HEK293T (cell line): ENCODE results near the gene DHRS4.
"Not testable (repeated sequence)": the region's sequence is repeated elsewhere in the genome, so short reads cannot be mapped to it uniquely, and the experiment has no call there.

ENCODE experiments used
- CTCF ChIA-PET: fragments of 350-600 bp; formaldehyde crosslinking; extraction: SDS; loops from one replicate; lab custom pipeline; 2021; ENCODE audit warnings: antibody characterized with exemption, inconsistent platforms; lab: Yijun Ruan, JAX
- POLR2A ChIA-PET: fragments of 350-600 bp; formaldehyde crosslinking; extraction: SDS; loops from one replicate; lab custom pipeline; 2020; ENCODE audit warnings: antibody characterized with exemption, inconsistent platforms; lab: Yijun Ruan, JAX
- DNase-seq: peaks from one replicate; pipeline ENCODE4 v3.0.0; 2012; ENCODE audit warnings: mixed read lengths; ENCODE audit errors: extremely low spot score
- ARNT ChIP-seq: fragments of 450-650 bp; IDR thresholded peaks from 2 replicates; pipeline ENCODE4 v1.6.1; 2017; ENCODE audit warnings: mild to moderate bottlenecking
- BHLHE40 ChIP-seq: fragments of 450-650 bp; IDR thresholded peaks from 2 replicates; pipeline ENCODE4 v1.6.1; 2016; ENCODE audit warnings: mild to moderate bottlenecking, moderate library complexity, borderline replicate concordance
- CTBP1 ChIP-seq: fragments of 450-650 bp; IDR thresholded peaks from 2 replicates; pipeline ENCODE4 v1.6.1; 2016; ENCODE audit warnings: borderline replicate concordance
- ELF4 ChIP-seq: fragments of 450-650 bp; IDR thresholded peaks from 2 replicates; pipeline ENCODE4 v1.6.1; 2017; ENCODE audit warnings: antibody characterized with exemption
- FOXA1 ChIP-seq: fragments of 450-650 bp; IDR thresholded peaks from 2 replicates; pipeline ENCODE4 v1.6.1; 2016; ENCODE audit warnings: mild to moderate bottlenecking
- FOXK2 ChIP-seq: fragments of 450-650 bp; IDR thresholded peaks from 2 replicates; pipeline ENCODE4 v1.6.1; 2016; ENCODE audit warnings: mild to moderate bottlenecking
- FOXM1 ChIP-seq: fragments of 450-650 bp; IDR thresholded peaks from 2 replicates; pipeline ENCODE4 v1.6.1; 2017; ENCODE audit warnings: mild to moderate bottlenecking, borderline replicate concordance
- HDGF ChIP-seq: fragments of 450-650 bp; IDR thresholded peaks from 2 replicates; pipeline ENCODE4 v1.6.1; 2017; ENCODE audit warnings: antibody characterized with exemption, borderline replicate concordance
- L3MBTL2 ChIP-seq: fragments of 450-650 bp; conservative IDR thresholded peaks from 2 replicates; pipeline ENCODE4 v1.6.1; 2016; ENCODE audit warnings: mild to moderate bottlenecking
- LEF1 ChIP-seq: fragments of 450-650 bp; IDR thresholded peaks from 2 replicates; pipeline ENCODE4 v1.6.1; 2017; ENCODE audit warnings: mild to moderate bottlenecking, borderline replicate concordance
- NFRKB ChIP-seq: fragments of 450-650 bp; IDR thresholded peaks from 2 replicates; pipeline ENCODE4 v1.6.1; 2016; ENCODE audit warnings: mild to moderate bottlenecking, moderate library complexity
- SP1 ChIP-seq: fragments of 450-650 bp; IDR thresholded peaks from 2 replicates; pipeline ENCODE4 v1.6.1; 2017
- SUZ12 ChIP-seq: fragments of 450-650 bp; IDR thresholded peaks from 2 replicates; pipeline ENCODE4 v1.6.1; 2016; ENCODE audit warnings: mild to moderate bottlenecking
- TARDBP ChIP-seq: fragments of 450-650 bp; IDR thresholded peaks from 2 replicates; pipeline ENCODE4 v1.6.1; 2016
- ZNF384 ChIP-seq: fragments of 450-650 bp; IDR thresholded peaks from 2 replicates; pipeline ENCODE4 v1.6.1; 2016
- TF ChIP-seq, protein P1 (sequence below): fragments of 450-650 bp; IDR thresholded peaks from 2 replicates; pipeline ENCODE4 v1.6.1; 2016

DHRS4 gene

DNA sequence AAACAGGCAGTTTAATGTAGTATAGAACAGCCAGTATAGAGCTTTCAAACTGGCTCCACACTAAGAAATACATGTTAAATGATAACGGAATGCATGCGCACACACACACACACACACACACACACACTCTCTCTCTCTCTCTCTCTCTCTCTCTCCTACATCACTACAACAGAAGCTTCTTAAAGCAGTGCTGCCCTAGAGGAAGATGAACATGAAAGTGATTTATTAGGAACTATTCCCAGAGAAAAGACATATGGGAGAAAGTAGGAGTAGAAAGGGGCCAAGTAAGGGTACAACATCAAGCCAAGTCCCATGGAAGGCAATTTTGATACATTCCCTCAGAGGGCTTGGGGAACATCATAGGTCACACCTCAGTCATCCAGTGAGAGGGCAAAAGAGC, 16.4 kb upstream of the DHRS4 start:
- no peak for DNase-seq
- ChIA-PET POLR2A (interaction anchor here (0.7 kb wide), 1 partner anchor 355 kb away, joined by 3 read pairs; no protein-coding TSS in a partner anchor), CTCF (no interaction called here)
- TF ChIP-seq ELF4 = no peak
- TF ChIP-seq BHLHE40 = no peak
- no peak for TF ChIP-seq TARDBP
- TF ChIP-seq ZNF384 = no peak
- no peak for TF ChIP-seq CTBP1
- no peak for TF ChIP-seq SUZ12
- no peak for TF ChIP-seq L3MBTL2
- no peak for TF ChIP-seq NFRKB
- TF ChIP-seq FOXM1 = no peak
- TF ChIP-seq HDGF = no peak
- TF ChIP-seq FOXA1 = no peak
- TF ChIP-seq FOXK2 = no peak
- TF ChIP-seq SP1 = no peak
- no peak for TF ChIP-seq LEF1
- TF ChIP-seq, protein P1, sequence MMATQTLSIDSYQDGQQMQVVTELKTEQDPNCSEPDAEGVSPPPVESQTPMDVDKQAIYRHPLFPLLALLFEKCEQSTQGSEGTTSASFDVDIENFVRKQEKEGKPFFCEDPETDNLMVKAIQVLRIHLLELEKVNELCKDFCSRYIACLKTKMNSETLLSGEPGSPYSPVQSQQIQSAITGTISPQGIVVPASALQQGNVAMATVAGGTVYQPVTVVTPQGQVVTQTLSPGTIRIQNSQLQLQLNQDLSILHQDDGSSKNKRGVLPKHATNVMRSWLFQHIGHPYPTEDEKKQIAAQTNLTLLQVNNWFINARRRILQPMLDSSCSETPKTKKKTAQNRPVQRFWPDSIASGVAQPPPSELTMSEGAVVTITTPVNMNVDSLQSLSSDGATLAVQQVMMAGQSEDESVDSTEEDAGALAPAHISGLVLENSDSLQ = no peak
- no peak for TF ChIP-seq ARNT

DNA sequence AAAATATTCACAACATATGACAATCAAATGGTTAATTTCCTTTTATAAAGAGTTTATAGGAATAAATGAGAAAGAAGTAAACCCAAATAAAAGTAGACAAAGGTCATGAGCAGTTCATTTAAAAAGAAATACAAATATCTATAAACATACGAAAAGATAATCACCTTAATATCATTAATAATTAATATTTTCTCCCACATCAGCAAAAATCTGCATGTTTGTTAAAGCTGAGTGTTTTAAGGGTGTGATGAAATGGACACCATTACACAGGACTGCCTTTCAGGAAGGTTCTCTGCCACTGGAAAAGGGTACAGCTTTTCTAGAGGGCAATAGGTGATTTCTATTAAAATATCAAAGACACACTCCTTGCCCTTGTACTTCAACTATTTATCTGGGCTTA, 14.7 kb upstream of the DHRS4 start:
- TF ChIP-seq SP1 (no peak), CTBP1 (no peak), BHLHE40 (no peak), TARDBP (no peak), HDGF (no peak), FOXM1 (no peak), FOXK2 (no peak), NFRKB (no peak), L3MBTL2 (no peak), ZNF384 (no peak), ARNT (no peak), ELF4 (no peak), LEF1 (no peak), SUZ12 (no peak), FOXA1 (no peak)
- TF ChIP-seq, protein P1 = no peak
- no peak for DNase-seq
- CTCF ChIA-PET = no interaction called here
- POLR2A ChIA-PET = no interaction called here

DNA sequence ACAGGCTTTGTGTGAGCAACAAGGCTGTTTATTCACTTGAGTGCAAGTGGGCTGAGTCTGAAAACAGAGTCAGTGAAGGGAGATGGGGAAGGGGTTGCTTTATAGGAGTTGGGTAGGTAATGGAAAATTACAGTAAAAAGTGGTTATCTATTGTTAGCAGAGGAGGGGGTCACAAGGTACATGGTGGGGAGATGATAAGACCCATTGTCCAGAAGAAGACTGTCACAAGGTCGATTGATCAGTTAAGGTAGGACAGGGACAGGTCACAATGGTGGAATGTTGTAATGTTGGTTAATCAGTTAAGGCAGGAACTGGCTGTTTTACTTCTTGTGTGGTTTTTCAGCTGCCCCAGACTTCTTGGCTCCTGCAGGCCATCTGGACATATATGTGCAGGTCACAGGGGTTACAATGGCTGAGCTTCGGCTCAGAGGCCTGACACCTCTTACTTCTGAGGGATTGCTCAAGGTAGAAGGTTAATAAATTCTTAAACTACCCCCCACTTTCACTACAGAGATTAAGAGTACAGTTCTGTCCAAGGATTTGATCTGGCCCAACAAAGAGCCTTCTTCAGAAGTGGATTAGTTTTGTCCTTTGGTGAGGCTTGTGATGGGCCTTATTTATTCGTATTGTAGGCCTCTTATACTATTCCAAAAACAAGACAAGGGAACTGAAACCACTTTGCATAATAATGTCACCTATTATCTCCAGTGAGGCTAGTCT, 13.8 kb upstream of the DHRS4 start:
- TF ChIP-seq FOXK2 (no peak), L3MBTL2 (no peak), HDGF (no peak), ELF4 (no peak), NFRKB (no peak), ZNF384 (no peak), CTBP1 (no peak), FOXA1 (no peak), SP1 (no peak), ARNT (no peak), FOXM1 (no peak)
- TF ChIP-seq, protein P1 = no peak
- POLR2A ChIA-PET = no interaction called here
- no peak for DNase-seq
- CTCF ChIA-PET = no interaction called here

DNA sequence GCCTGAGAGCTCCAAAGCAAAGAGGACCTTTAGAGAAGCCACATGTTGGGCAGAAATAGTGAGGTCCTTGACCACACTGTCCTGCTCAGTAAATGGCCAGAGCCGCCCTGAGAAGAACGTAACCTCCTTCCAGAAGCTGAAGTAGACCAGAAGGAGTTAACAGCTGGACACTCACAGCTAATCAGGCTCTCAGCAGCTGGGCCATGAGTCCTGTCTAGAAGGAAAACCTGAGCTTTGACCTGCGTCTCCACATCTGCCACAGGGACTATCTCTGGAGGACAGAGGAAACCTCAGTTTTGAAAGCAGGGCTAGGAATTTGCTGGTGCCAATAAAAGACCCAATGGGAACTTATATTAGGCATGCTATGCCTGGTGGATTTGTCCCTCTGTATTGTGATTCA, 12.3 kb upstream of the DHRS4 start:
- DNase-seq = no peak
- no peak for TF ChIP-seq ZNF384
- no peak for TF ChIP-seq SP1
- TF ChIP-seq FOXM1 = no peak
- no peak for TF ChIP-seq BHLHE40
- TF ChIP-seq ARNT = no peak
- TF ChIP-seq NFRKB = no peak
- no peak for TF ChIP-seq L3MBTL2
- no peak for TF ChIP-seq TARDBP
- no peak for TF ChIP-seq LEF1
- no peak for TF ChIP-seq ELF4
- TF ChIP-seq, protein P1 = no peak
- TF ChIP-seq HDGF = no peak
- no peak for TF ChIP-seq FOXA1
- TF ChIP-seq CTBP1 = no peak
- TF ChIP-seq SUZ12 = no peak
- TF ChIP-seq FOXK2 = no peak
- ChIA-PET POLR2A (no interaction called here), CTCF (no interaction called here)

DNA sequence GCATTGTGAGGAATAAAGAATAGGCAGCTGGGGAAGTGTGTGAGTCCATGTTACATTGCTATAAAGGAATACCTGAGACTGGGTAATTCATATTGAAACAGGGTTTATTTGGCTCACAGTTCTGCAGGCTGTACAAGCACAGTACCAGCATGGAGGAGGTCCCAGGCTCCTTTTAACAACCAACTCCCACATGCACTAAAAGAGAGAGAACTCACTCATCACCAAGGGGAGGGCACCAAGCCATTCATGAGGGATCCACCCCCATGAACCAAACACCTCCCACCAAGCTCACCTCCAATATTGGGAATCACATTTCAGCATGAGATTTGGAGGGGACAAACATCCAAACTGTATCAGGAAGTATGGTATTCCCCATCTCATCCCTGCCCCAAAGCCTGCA, 11.9 kb upstream of the DHRS4 start:
- TF ChIP-seq LEF1 (no peak), FOXM1 (no peak), SUZ12 (no peak)
- CTCF ChIA-PET = no interaction called here
- DNase-seq = no peak
- POLR2A ChIA-PET = no interaction called here

DNA sequence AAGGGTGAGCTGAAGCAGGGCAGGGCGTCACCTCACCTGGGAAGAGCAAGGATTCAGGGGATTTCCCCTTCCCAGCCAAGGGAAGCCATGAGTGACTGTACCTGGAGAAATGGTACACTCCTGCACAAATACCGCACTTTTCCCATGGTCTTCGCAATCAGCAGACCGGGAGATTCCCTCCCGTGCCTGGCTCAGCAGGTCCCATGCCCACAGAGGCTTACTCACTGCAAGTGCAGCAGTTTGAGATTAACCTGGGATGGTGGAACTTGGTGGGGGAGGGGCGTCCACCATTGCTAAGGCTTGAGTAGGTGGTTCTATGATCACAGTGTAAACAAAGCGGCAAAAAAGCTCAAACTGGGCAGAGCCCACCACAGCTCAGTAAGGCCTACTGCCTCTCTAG, 11.0 kb upstream of the DHRS4 start:
- CTCF ChIA-PET = interaction anchor here (0.6 kb wide), 1 partner anchor 314 kb away, joined by 3 read pairs; no protein-coding TSS in a partner anchor
- POLR2A ChIA-PET = no interaction called here
- DNase-seq = no peak
- TF ChIP-seq FOXK2 = no peak
- TF ChIP-seq, protein P1 = no peak
- no peak for TF ChIP-seq L3MBTL2
- no peak for TF ChIP-seq LEF1
- no peak for TF ChIP-seq SUZ12
- TF ChIP-seq CTBP1 = no peak
- no peak for TF ChIP-seq SP1
- no peak for TF ChIP-seq NFRKB
- no peak for TF ChIP-seq ARNT
- TF ChIP-seq ELF4 = no peak
- no peak for TF ChIP-seq HDGF

DNA sequence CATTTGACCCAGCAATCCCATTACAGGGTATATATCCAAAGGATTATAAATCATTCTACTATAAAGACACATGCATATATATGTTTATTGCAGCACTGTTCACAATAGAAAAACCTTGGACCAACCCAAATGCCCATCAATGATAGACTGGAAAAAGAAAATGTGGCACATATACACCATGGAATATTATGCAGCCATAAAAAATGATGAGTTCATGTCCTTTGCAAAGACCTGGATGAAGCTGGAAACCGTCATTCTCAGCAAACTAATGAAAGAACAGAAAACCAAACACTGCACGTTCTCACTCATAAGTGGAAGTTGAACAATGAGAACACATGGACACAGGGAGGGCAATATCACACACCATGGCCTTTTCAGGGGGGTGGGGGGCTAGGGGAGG, 4.5 kb upstream of the DHRS4 start:
- POLR2A ChIA-PET, DNase-seq, CTCF ChIA-PET: not testable (repeated sequence)
